Liver (tissue), 3 donors: ENCODE data around the gene TRIM29.

Experiments used
- RXRA ChIP-seq, 2 donors: IDR thresholded peaks; 2 replicates each; pipeline ENCODE4 v1.6.1; 2017 to 2018; ENCODE audit warnings: antibody characterized with exemption in 2 of 2, mild to moderate bottlenecking in 1 of 2
- TAF1 ChIP-seq: conservative IDR thresholded peaks from 2 replicates; pipeline ENCODE4 v1.6.1; 2016; ENCODE audit warnings: antibody characterized with exemption, mild to moderate bottlenecking
- YY1 ChIP-seq: IDR thresholded peaks from 2 replicates; pipeline ENCODE4 v1.6.1; 2016; ENCODE audit warnings: antibody characterized with exemption, mild to moderate bottlenecking
- TF ChIP-seq, protein P1 (sequence below): fragments of 150-350 bp; IDR thresholded peaks from 2 replicates; pipeline ENCODE4 v1.5.1; 2017; ENCODE audit warnings: improper control_type of control experiment, low read depth, low read length; ENCODE audit not compliant: missing input control
- TF ChIP-seq, protein P2 (sequence below): IDR thresholded peaks from 2 replicates; pipeline ENCODE4 v1.6.1; 2016; ENCODE audit warnings: antibody characterized with exemption
- TF ChIP-seq, protein P3 (sequence below): IDR thresholded peaks from 2 replicates; pipeline ENCODE4 v1.6.1; 2016; ENCODE audit warnings: antibody characterized with exemption, mild to moderate bottlenecking
- donor health status: healthy.
- donor health status: healthy.

DNA sequence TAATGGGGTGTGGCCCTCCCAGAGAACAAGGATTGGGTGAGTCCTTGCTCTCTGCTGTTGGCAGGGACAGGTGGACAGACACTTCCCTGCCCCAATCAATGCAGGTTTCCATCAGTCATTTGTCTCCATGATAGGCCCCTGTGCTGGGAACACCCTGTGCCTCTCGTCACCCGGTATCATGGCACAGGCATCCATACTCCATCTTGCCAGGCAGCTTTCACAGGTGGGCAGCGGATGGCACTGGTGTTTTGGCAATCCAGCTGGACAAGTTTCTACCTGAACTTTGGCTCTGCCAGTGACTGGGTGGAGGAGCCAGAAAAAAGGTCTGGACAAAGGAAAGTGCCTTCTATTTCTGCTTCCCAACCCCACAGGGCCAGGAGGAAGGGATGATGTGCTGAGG, 47.5 kb downstream of the TRIM29 start:
- TF ChIP-seq, protein P1, sequence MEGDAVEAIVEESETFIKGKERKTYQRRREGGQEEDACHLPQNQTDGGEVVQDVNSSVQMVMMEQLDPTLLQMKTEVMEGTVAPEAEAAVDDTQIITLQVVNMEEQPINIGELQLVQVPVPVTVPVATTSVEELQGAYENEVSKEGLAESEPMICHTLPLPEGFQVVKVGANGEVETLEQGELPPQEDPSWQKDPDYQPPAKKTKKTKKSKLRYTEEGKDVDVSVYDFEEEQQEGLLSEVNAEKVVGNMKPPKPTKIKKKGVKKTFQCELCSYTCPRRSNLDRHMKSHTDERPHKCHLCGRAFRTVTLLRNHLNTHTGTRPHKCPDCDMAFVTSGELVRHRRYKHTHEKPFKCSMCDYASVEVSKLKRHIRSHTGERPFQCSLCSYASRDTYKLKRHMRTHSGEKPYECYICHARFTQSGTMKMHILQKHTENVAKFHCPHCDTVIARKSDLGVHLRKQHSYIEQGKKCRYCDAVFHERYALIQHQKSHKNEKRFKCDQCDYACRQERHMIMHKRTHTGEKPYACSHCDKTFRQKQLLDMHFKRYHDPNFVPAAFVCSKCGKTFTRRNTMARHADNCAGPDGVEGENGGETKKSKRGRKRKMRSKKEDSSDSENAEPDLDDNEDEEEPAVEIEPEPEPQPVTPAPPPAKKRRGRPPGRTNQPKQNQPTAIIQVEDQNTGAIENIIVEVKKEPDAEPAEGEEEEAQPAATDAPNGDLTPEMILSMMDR = no peak
- TF ChIP-seq, protein P2, sequence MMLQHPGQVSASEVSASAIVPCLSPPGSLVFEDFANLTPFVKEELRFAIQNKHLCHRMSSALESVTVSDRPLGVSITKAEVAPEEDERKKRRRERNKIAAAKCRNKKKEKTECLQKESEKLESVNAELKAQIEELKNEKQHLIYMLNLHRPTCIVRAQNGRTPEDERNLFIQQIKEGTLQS = no peak
- TF ChIP-seq YY1 (no peak), TAF1 (no peak), RXRA (IDR thresholded peaks at IDR 0.05) (no peak)
- TF ChIP-seq, protein P3, sequence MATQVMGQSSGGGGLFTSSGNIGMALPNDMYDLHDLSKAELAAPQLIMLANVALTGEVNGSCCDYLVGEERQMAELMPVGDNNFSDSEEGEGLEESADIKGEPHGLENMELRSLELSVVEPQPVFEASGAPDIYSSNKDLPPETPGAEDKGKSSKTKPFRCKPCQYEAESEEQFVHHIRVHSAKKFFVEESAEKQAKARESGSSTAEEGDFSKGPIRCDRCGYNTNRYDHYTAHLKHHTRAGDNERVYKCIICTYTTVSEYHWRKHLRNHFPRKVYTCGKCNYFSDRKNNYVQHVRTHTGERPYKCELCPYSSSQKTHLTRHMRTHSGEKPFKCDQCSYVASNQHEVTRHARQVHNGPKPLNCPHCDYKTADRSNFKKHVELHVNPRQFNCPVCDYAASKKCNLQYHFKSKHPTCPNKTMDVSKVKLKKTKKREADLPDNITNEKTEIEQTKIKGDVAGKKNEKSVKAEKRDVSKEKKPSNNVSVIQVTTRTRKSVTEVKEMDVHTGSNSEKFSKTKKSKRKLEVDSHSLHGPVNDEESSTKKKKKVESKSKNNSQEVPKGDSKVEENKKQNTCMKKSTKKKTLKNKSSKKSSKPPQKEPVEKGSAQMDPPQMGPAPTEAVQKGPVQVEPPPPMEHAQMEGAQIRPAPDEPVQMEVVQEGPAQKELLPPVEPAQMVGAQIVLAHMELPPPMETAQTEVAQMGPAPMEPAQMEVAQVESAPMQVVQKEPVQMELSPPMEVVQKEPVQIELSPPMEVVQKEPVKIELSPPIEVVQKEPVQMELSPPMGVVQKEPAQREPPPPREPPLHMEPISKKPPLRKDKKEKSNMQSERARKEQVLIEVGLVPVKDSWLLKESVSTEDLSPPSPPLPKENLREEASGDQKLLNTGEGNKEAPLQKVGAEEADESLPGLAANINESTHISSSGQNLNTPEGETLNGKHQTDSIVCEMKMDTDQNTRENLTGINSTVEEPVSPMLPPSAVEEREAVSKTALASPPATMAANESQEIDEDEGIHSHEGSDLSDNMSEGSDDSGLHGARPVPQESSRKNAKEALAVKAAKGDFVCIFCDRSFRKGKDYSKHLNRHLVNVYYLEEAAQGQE = no peak
